ENCODE results near the gene ZNF76. TPM values are rescaled to one million over a fixed set of nuclear protein-coding genes. Genes with fewer than 3 reads are reported as not detected.

The ZNF76 gene
- total and polyA plus RNA-seq, 2 donors (not counting 3 experiments of a cell fraction or from before 2014, with no cell fraction given) = 27.9 to 34.6 TPM

GRCh38 chr6:35292494-35292893, 33.0 kb downstream of the ZNF76 start:
- dilution Hi-C loops (cut with MboI; ENCODE audit: extremely low pct_ligation_motif_present, low sequenced_read_pairs) = no loop called here
- no peak for FAIRE-seq

More at GRCh38 chr6:35292494-35292893, 33.0 kb downstream of the ZNF76 start:
- intact Hi-C loops (cut with micrococcal nuclease) = loop anchor here (10.0 kb wide), 1 partner anchor 442 kb away; the partner anchor contains the start of gene ARMC12
- H4K20me1 ChIP-seq (replicated peaks; ENCODE audit: control insufficient read depth, extremely low read depth, insufficient read depth, low read length) = no peaks in the 10 kb centered on the region
- no peak overlapping the region for H3K4me2 ChIP-seq (ENCODE audit: insufficient read depth, low read length)
- no peak overlapping the region for H3K27ac ChIP-seq (ENCODE audit: insufficient read depth, low read depth, low read length)
- H3K36me3 ChIP-seq (ENCODE audit: control insufficient read depth in 2 of 2, extremely low read depth in 1 of 2, insufficient read depth in 2 of 2, low read length in 2 of 2) = peaks cover 6 to 50% of the 10 kb centered on the region in 2 experiments
- BruUV-seq (replicated peaks) = no TSS peak
- H3K4me1 ChIP-seq (ENCODE audit: control insufficient read depth, extremely low read depth, insufficient read depth, low read length) = peaks cover 5% of the 10 kb centered on the region
- H3K79me2 ChIP-seq (ENCODE audit: control insufficient read depth, insufficient read depth, low read length) = no peaks in the 10 kb centered on the region
- ChIA-PET CTCF (interaction anchor here (0.6 to 2.4 kb wide), 7 partner anchors 9 to 230 kb away, joined by 3 to 22 read pairs (median 3); partner anchors contain the start of genes FANCE, PPARD and RPL10A), POLR2A (no interaction called here)
- H3K9ac ChIP-seq (replicated peaks; ENCODE audit: extremely low read depth, insufficient read depth, low read length) = no peak overlapping the region
- no peaks in the 10 kb centered on the region for H3K9me3 ChIP-seq (replicated peaks; ENCODE audit: control insufficient read depth, insufficient read depth, low read length)
- H2AFZ ChIP-seq (ENCODE audit: low read depth, low read length) = no peak overlapping the region
- TF ChIP-seq EZH2 (IDR thresholded peaks at IDR 0.05; ENCODE audit: borderline replicate concordance, low read depth, low read length, severe bottlenecking) (no peak), GATA2 (IDR thresholded peaks at IDR 0.05; ENCODE audit: insufficient read depth, insufficient read length, low read depth, low read length) (no peak), POLR2AphosphoS5 (IDR thresholded peaks at IDR 0.05; ENCODE audit: insufficient read depth, low read depth, low read length) (no peak), JUN (IDR thresholded peaks at IDR 0.05; ENCODE audit: borderline replicate concordance, insufficient read depth, insufficient read length, low read depth) (no peak), MAX (IDR thresholded peaks at IDR 0.05; ENCODE audit: insufficient read depth, insufficient read length) (no peak), POLR2A (IDR thresholded peaks at IDR 0.05; ENCODE audit: low read depth, low read length) (no peak), MYC (IDR thresholded peaks at IDR 0.05; ENCODE audit: low read depth, low read length) (no peak), FOS (IDR thresholded peaks at IDR 0.05; ENCODE audit: borderline replicate concordance, insufficient read depth, low read length) (no peak), CTCF (IDR thresholded peaks at IDR 0.05; ENCODE audit: extremely low read depth in 1 of 2, insufficient read depth in 1 of 2, low read depth in 1 of 2, low read length in 2 of 2) (no peak)
- no peak for DNase-seq (ENCODE audit: low read depth, low spot score)
- H3K4me3 ChIP-seq (replicated peaks in 1 of 3; ENCODE audit: insufficient read depth in 1 of 3, low read depth in 1 of 3, low read length in 3 of 3) = no peak overlapping the region
- H3K27me3 ChIP-seq (ENCODE audit: control insufficient read depth in 2 of 2, insufficient read depth in 2 of 2, low read length in 2 of 2) = no peaks in the 10 kb centered on the region
- H3K9me1 ChIP-seq (replicated peaks; ENCODE audit: control insufficient read depth, extremely low read depth, insufficient read depth, low read length) = no peaks in the 10 kb centered on the region
